GM10266 (cell line): ENCODE data around the gene SLC25A3.
"Not testable (repeated sequence)": the region's sequence is repeated elsewhere in the genome, so short reads cannot be mapped to it uniquely, and the experiment has no call there.

Experiments used
- DNase-seq: peaks from one replicate; pipeline ENCODE4 v3.0.0; 2012; ENCODE audit errors: extremely low spot score
- TF ChIP-seq, protein P1 (sequence below): IDR thresholded peaks from 2 replicates; pipeline ENCODE4 v1.5.1; 2012; ENCODE audit warnings: mild to moderate bottlenecking, low read depth; ENCODE audit not compliant: control insufficient read depth, insufficient read depth; ENCODE audit errors: missing control alignments

SLC25A3 gene

DNA sequence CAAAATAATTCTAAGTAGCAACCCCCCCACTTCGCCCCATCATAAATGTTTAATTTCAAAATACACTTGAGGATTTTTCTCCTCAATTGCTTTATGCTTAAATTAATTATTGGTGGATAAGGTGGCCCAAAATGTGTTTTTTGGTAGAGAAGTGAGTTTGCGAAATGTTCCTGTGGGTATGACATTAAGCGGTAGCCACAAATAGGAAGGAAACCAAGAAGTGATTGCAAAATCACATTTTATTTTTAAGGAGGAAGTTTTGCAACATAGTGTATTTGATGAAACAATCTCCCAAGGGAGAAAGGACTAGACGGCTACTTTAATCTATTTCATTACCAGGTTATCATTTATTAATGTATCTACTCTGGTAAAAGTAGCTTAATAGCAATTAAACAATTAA lies 25.5 kb downstream of the SLC25A3 start:
- DNase-seq, result no peak
- TF ChIP-seq, protein P1, sequence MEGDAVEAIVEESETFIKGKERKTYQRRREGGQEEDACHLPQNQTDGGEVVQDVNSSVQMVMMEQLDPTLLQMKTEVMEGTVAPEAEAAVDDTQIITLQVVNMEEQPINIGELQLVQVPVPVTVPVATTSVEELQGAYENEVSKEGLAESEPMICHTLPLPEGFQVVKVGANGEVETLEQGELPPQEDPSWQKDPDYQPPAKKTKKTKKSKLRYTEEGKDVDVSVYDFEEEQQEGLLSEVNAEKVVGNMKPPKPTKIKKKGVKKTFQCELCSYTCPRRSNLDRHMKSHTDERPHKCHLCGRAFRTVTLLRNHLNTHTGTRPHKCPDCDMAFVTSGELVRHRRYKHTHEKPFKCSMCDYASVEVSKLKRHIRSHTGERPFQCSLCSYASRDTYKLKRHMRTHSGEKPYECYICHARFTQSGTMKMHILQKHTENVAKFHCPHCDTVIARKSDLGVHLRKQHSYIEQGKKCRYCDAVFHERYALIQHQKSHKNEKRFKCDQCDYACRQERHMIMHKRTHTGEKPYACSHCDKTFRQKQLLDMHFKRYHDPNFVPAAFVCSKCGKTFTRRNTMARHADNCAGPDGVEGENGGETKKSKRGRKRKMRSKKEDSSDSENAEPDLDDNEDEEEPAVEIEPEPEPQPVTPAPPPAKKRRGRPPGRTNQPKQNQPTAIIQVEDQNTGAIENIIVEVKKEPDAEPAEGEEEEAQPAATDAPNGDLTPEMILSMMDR, result no peak

DNA sequence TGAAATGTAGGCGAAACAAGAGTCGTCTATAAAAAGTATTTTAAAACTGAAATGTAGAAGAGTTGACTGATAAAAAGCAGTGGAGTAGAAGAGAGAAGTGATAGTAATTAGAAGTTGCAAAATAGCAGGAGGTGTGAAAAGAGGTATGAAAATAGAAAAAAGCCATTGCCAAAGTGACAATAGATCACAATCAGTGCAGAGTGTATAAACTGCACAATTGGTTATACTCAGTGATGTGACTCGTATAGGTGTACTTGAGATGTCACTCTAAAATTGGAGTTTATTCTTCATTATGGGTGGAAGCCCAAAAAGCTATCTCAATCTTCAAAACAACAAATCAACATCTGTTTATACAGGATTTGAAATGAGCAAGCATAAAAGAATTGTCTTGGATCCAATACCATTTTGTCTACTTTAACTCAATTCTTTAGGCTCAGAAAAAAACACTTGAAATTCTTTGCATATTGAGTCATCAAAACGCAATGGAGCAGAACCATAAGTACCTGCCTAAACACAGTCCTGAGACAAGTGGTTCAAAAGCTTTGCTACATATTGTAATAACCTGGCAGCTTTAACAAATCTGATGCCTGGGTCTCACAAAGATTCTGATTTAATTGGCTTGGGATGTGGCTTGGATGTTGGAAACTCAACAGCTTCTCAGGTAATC lies 42.3 kb downstream of the SLC25A3 start:
- TF ChIP-seq, protein P1, result no peak
- DNase-seq, result peak; percentile 35

DNA sequence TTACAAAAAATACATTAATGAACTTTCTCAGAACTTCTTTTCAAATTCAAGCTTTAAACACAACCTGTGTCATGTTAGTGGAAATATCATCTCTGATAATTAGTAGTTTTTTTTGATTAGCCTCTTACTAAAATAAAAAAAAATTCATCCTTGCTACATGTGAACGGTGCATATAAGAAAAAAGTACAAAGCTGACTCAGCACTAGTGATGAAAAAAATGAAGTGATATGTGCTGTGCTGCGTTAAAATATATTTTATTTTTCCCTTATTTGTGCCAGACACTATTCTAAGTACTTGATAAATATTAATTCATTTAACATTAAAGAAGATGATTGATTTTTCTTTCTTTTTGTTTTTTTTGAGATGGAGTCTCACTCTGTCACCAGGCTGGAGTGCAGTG lies 43.6 kb downstream of the SLC25A3 start:
- TF ChIP-seq, protein P1, result no peak
- no peak for DNase-seq

DNA sequence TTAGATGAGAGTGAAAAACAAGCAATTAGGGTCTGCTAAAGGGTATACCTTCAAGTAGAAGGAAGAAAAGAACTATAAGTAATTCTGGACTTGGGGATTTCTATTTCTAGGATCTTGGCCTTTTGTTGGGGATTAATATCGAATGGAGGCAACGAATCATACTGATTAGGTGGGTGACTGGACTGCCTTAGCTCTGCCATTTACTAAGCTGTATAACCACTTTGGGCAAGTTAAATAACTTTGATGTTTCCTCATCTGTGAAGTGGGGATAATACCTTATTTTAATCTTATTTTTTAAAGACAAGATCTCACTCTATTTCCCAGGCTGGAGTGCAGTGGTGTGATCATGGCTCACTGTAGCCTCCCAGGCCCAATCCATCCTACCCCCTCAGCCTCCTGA lies 44.5 kb downstream of the SLC25A3 start:
- DNase-seq, result no peak
- TF ChIP-seq, protein P1, result no peak

DNA sequence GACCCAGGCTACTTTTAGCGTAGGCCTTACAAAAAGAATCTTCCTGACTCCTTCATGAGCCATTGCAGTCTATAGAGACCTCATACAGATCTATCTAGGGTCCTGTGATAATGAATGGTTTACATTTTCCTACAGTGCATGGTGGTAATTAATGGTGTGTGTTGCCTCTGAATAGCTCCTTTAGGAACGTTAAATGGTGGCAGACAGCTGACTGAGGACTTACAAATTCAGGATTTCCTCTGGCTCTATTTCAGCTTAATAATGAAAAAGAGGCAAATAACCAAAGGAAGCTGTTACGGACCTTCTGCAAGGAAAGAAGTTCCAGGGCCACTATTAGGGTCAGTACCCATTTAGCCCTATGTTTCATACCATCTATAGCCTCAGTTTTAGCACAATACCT lies 46.0 kb downstream of the SLC25A3 start:
- TF ChIP-seq, protein P1, result no peak
- DNase-seq, result no peak

DNA sequence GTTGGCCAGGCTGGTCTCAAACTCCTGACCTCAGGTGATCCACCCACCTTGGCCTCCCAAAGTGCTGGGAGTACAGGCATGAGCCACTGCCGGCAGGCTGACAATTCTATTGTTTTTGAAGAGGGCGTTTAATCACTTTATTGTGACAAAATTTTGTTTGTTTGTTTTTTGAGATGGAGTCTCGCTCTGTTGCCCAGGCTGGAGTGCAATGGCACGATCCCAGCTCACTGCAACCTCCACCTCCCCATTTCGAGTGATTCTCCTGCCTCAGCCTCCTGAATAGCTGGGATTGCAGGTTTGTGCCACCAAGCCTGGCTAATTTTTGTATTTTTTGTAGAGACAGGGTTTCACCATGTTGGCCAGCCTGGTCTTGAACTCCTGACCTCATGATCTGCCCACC lies 49.3 kb downstream of the SLC25A3 start:
- not testable (repeated sequence) for DNase-seq

DNA sequence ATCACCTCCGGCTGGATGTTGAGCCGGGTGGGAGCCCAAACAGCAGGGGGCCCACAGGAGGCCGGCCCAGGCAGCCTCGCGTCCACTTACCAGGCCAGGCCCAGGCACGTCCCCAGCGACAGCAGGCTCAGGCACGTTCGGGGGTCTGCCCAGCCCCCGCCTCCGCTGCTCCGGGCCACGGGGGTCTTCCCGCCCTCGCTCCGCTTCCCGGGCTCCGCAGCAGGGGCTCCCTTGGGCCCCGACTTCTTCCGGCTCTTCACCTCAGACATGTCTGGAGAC lies 50.9 kb downstream of the SLC25A3 start:
- no peak for DNase-seq
- TF ChIP-seq, protein P1, result peak; percentile 11
